MCF 10A (cell line): ENCODE data around the gene SGPP2. TPM values are rescaled to one million over a fixed set of nuclear protein-coding genes. Genes with fewer than 3 reads are reported as not detected.

Source experiments
- BruUV-seq: library from RNA; stranded (reverse); fragments of 400-500 nt; replicated peaks from 2 replicates; lab custom pipeline; 2021; lab: Mats Ljungman, UMichigan
- CTCF ChIA-PET: fragments of 300-600 bp; sonication (Branson Sonifier 250); formaldehyde crosslinking; extraction: SDS; loops from one replicate; lab custom pipeline; 2021; ENCODE audit warnings: antibody characterized with exemption, inconsistent platforms; lab: Yijun Ruan, JAX
- POLR2A ChIA-PET: fragments of 300-600, 350-650 bp; sonication (Branson Sonifier 250); formaldehyde crosslinking; extraction: SDS; loops from one replicate; lab custom pipeline; 2020; ENCODE audit warnings: antibody characterized with exemption, inconsistent platforms; lab: Yijun Ruan, JAX
- DNase-seq: peaks from one replicate; pipeline ENCODE4 v3.0.0-alpha.2; 2018; ENCODE audit not compliant: unreplicated experiment
- H3K27ac Mint-ChIP-seq: one replicate; pipeline ENCODE4 v1.8.0; 2022; ENCODE audit warnings: mild to moderate bottlenecking, low read depth, mixed read lengths; ENCODE audit not compliant: unreplicated experiment
- H3K27me3 Mint-ChIP-seq: one replicate; pipeline ENCODE4 v1.8.0; 2022; ENCODE audit warnings: mixed read lengths; ENCODE audit not compliant: insufficient read depth, unreplicated experiment
- H3K36me3 Mint-ChIP-seq: one replicate; pipeline ENCODE4 v1.8.0; 2022; ENCODE audit warnings: mild to moderate bottlenecking, moderate library complexity, mixed read lengths; ENCODE audit not compliant: insufficient read depth, unreplicated experiment
- H3K4me1 Mint-ChIP-seq: one replicate; pipeline ENCODE4 v1.8.0; 2022; ENCODE audit warnings: mixed read lengths; ENCODE audit not compliant: insufficient read depth, unreplicated experiment
- H3K4me3 Mint-ChIP-seq: one replicate; pipeline ENCODE4 v1.8.0; 2022; ENCODE audit warnings: mild to moderate bottlenecking, moderate library complexity, mixed read lengths; ENCODE audit not compliant: unreplicated experiment
- H3K9me3 Mint-ChIP-seq: one replicate; pipeline ENCODE4 v1.8.0; 2022; ENCODE audit warnings: mixed read lengths; ENCODE audit not compliant: unreplicated experiment
- CTCF ChIP-seq: fragments of 200-600 bp; IDR thresholded peaks from one replicate; pipeline ENCODE4 v1.8.0; 2022; ENCODE audit warnings: antibody characterized with exemption, mild to moderate bottlenecking; ENCODE audit not compliant: unreplicated experiment
- intact Hi-C: fragments of 100-400 bp; cut with micrococcal nuclease; formaldehyde crosslinking; loops from 2 replicates; pipeline ENCODE4 v1.14.1; 2022
- total RNA-seq: library from RNA; stranded (reverse); gene quantifications from 2 replicates; pipeline ENCODE4 v1.2.3, GENCODE V29; 2022

The SGPP2 gene
- total RNA-seq, 1 experiment from 2014 or later, result 47.4 TPM

DNA sequence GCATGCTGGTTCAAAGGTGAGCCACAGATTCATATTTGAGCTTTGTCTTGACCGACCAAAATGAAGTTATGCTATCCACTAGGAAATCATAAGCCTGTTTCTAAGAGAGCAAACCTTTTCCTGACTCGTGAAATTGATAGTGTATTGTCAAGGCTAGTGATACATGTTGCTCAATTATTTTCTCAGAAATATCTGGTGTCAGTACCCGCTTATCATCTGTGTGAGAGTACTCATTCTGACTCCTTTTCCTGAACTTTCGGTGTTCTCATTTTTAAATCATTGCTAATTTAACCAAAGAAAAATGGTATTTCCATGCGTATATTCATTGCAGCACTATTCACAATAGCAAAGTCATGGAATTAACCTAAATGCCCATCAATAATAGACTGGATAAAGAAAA lies 56.2 kb downstream of the SGPP2 start:
- Mint-ChIP-seq H3K27me3 (no peaks in the 10 kb centered on the region), H3K9me3 (no peaks in the 10 kb centered on the region), H3K36me3 (peaks cover 97% of the 10 kb centered on the region), H3K27ac (no peak overlapping the region), H3K4me3 (no peak overlapping the region), H3K4me1 (peaks cover 28% of the 10 kb centered on the region)
- ChIA-PET CTCF (interaction anchor here (0.9 to 1.0 kb wide), 2 partner anchors 20 to 30 kb away, joined by 3 to 6 read pairs; no protein-coding TSS in a partner anchor), POLR2A (interaction anchor here (0.8 to 1.1 kb wide), 4 partner anchors 13 to 39 kb away, joined by 3 to 5 read pairs (median 3); no protein-coding TSS in a partner anchor)
- no TSS peak for BruUV-seq
- intact Hi-C loops, result no loop called here
- TF ChIP-seq CTCF, result no peak
- no peak for DNase-seq

DNA sequence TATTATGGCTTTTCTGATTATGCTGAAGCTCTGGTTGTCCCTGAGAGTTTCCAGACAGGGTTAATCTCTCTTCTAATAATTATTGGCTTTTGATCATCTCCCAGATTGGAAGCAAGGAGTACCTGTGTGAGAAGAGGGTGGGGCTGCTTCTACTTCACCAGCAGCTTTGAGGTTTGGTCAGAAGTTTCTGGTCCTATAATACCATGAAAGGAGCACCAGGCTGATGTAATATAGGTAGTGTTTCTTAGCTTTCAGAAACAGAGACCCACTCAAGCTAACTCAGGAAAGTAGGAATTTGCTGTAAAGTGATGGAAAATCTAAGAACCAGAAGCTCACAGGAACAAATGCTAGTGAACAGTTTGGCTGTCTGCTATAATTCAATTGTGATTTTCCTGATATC lies 57.6 kb downstream of the SGPP2 start:
- Mint-ChIP-seq H3K27me3 (no peaks in the 10 kb centered on the region), H3K9me3 (no peaks in the 10 kb centered on the region), H3K4me1 (peaks cover 28% of the 10 kb centered on the region), H3K4me3 (no peak overlapping the region), H3K27ac (no peak overlapping the region), H3K36me3 (peaks cover 90% of the 10 kb centered on the region)
- intact Hi-C loops, result no loop called here
- no TSS peak for BruUV-seq
- CTCF ChIA-PET, result interaction anchor here (2.5 kb wide), 1 partner anchor 164 kb away, joined by 12 read pairs; no protein-coding TSS in a partner anchor
- TF ChIP-seq CTCF, result no peak
- DNase-seq, result no peak
- POLR2A ChIA-PET, result interaction anchor here (1.3 to 1.9 kb wide), 3 partner anchors 8 to 37 kb away, joined by 4 to 6 read pairs (median 6); no protein-coding TSS in a partner anchor

- H3K4me1 Mint-ChIP-seq, result peaks cover 22% of the 10 kb centered on the region
- H3K9me3 Mint-ChIP-seq, result no peaks in the 10 kb centered on the region
- BruUV-seq, result no TSS peak
- no peak for TF ChIP-seq CTCF
- no peaks in the 10 kb centered on the region for H3K27me3 Mint-ChIP-seq
- ChIA-PET POLR2A (interaction anchor here (0.6 to 1.9 kb wide), 4 partner anchors 35 to 466 kb away, joined by 3 to 6 read pairs (median 4); no protein-coding TSS in a partner anchor), CTCF (interaction anchor here (2.5 kb wide), 1 partner anchor 166 kb away, joined by 12 read pairs; no protein-coding TSS in a partner anchor)
- intact Hi-C loops, result loop anchor here (1.0 kb wide), 1 partner anchor 165 kb away; no protein-coding TSS in a partner anchor
- peaks cover 87% of the 10 kb centered on the region for H3K36me3 Mint-ChIP-seq
- no peak overlapping the region for H3K4me3 Mint-ChIP-seq
- DNase-seq, result peak; percentile 35
- no peak overlapping the region for H3K27ac Mint-ChIP-seq
Observed at GRCh38 chr2:222483513-222484039, 59.2 kb downstream of the SGPP2 start.

DNA sequence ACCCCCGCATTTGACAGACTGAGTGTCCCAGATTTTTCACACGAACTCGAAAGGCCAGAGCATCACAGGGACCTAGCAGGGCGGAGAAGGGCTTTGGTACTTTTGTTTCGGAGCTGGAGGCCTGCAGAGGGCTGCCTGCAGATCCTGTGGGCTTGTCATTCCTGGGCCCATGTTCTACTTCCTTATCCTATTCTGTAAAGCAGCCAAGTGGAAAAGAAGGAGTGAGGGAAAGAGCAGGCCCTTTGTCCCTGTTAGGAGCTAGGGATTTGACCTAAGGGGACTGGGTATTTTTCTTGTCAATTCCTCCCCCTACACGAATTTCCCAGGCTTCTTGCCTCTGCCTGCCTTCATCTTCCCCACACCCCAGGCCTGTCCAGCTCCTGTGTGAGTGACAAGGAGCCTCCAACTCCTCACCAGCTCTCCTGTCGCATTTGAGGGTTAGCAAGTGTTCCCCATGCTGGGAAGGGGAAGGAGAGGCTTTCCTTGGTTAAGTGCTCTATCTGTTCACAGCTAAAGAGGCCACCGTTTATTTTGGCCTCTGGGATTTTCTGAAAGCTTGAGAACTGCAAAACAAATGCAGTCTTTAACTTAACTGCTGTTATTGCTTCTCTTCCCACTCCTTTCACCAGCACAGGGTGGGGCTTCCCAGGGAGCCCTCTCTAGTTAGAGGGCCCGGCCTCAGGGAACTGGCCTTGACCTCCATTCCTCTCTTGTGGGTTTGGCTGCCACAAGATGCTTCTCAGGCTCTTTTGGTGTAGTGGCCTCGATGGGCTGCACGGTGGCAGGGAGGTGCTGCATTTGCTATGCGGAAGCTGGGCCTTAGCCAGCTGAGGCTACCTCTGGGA lies 61.2 kb downstream of the SGPP2 start:
- Mint-ChIP-seq H3K36me3 (peaks cover 80% of the 10 kb centered on the region), H3K4me1 (peaks cover 16% of the 10 kb centered on the region), H3K4me3 (no peak overlapping the region), H3K27me3 (no peaks in the 10 kb centered on the region), H3K27ac (no peak overlapping the region), H3K9me3 (no peaks in the 10 kb centered on the region)
- no peak for DNase-seq
- intact Hi-C loops, result no loop called here
- no TSS peak for BruUV-seq
- TF ChIP-seq CTCF, result no peak
- POLR2A ChIA-PET, result interaction anchor here (0.6 to 0.9 kb wide), 3 partner anchors 9 to 167 kb away, joined by 3 to 4 read pairs (median 3); no protein-coding TSS in a partner anchor
- CTCF ChIA-PET, result interaction anchor here (1.1 kb wide), 1 partner anchor 435 kb away, joined by 3 read pairs; no protein-coding TSS in a partner anchor
